ENCODE data around the gene PLCXD1.
"Not testable (repeated sequence)": the region's sequence is repeated elsewhere in the genome, so short reads cannot be mapped to it uniquely, and the experiment has no call there.

The PLCXD1 gene

GRCh38 chrX:282000-282681 lies 960 bp downstream of the PLCXD1 start:
- Histone ChIP-seq H3K27ac (ENCODE audit: low read depth, low read length, severe bottlenecking) (peak overlapping the region; percentile 89), H3K36me3 (ENCODE audit: control insufficient read depth, insufficient read depth, low read length) (peaks cover 33% of the 10 kb centered on the region), H3K4me3 (ENCODE audit: extremely low read depth, insufficient read depth, low read length, poor library complexity, severe bottlenecking) (peak overlapping the region; percentile 47)
- not testable (repeated sequence) for H3K4me1 ChIP-seq (ENCODE audit: control insufficient read depth, insufficient read depth, low read length, poor library complexity, severe bottlenecking); H3K9me3 ChIP-seq (ENCODE audit: control insufficient read depth, low read length)
- WGBS, 2 experiments (ENCODE audit: insufficient coverage in 2 of 2) = 78 to 79% methylated on average over 12 to 14 of the region's 21 CpGs

GRCh38 chrX:283115-283845 lies 2.1 kb downstream of the PLCXD1 start:
- peak overlapping the region; percentile 74 for H3K27ac ChIP-seq (ENCODE audit: low read depth, low read length, severe bottlenecking)
- no peaks in the 10 kb centered on the region for H3K9me3 ChIP-seq (ENCODE audit: control insufficient read depth, low read length)
- peaks cover 41% of the 10 kb centered on the region for H3K36me3 ChIP-seq (ENCODE audit: control insufficient read depth, insufficient read depth, low read length)
- H3K4me1 ChIP-seq (ENCODE audit: control insufficient read depth, insufficient read depth, low read length, poor library complexity, severe bottlenecking) = no peaks in the 10 kb centered on the region
- 7 to 8% methylated on average over 23 to 26 of the region's 45 CpGs for WGBS, 2 experiments (ENCODE audit: insufficient coverage in 2 of 2)
- H3K4me3 ChIP-seq (ENCODE audit: extremely low read depth, insufficient read depth, low read length, poor library complexity, severe bottlenecking) = peak overlapping the region; percentile 47

GRCh38 chrX:285076-285677 lies 4.0 kb downstream of the PLCXD1 start:
- H3K36me3 ChIP-seq (ENCODE audit: control insufficient read depth, insufficient read depth, low read length) = peaks cover 59% of the 10 kb centered on the region
- H3K27ac ChIP-seq (ENCODE audit: low read depth, low read length, severe bottlenecking) = no peak overlapping the region
- no peak overlapping the region for H3K4me3 ChIP-seq (ENCODE audit: extremely low read depth, insufficient read depth, low read length, poor library complexity, severe bottlenecking)
- 91 to 92% methylated on average over 13 of the region's 13 CpGs for WGBS, 2 experiments (ENCODE audit: insufficient coverage in 2 of 2)
- H3K9me3 ChIP-seq (ENCODE audit: control insufficient read depth, low read length) = no peaks in the 10 kb centered on the region
- no peaks in the 10 kb centered on the region for H3K4me1 ChIP-seq (ENCODE audit: control insufficient read depth, insufficient read depth, low read length, poor library complexity, severe bottlenecking)

GRCh38 chrX:287670-288069 lies 6.5 kb downstream of the PLCXD1 start:
- Histone ChIP-seq H3K9me3 (ENCODE audit: control insufficient read depth, low read length) (no peaks in the 10 kb centered on the region), H3K4me1 (ENCODE audit: control insufficient read depth, insufficient read depth, low read length, poor library complexity, severe bottlenecking) (no peaks in the 10 kb centered on the region), H3K4me3 (ENCODE audit: extremely low read depth, insufficient read depth, low read length, poor library complexity, severe bottlenecking) (no peak overlapping the region), H3K27ac (ENCODE audit: low read depth, low read length, severe bottlenecking) (no peak overlapping the region), H3K36me3 (ENCODE audit: control insufficient read depth, insufficient read depth, low read length) (peaks cover 82% of the 10 kb centered on the region)
- WGBS, 2 experiments (ENCODE audit: insufficient coverage in 2 of 2) = 90 to 100% methylated on average over 4 to 6 of the region's 7 CpGs

- Histone ChIP-seq H3K9me3 (ENCODE audit: control insufficient read depth, low read length) (no peaks in the 10 kb centered on the region), H3K36me3 (ENCODE audit: control insufficient read depth, insufficient read depth, low read length) (peaks cover 91% of the 10 kb centered on the region), H3K4me1 (ENCODE audit: control insufficient read depth, insufficient read depth, low read length, poor library complexity, severe bottlenecking) (no peaks in the 10 kb centered on the region), H3K4me3 (ENCODE audit: extremely low read depth, insufficient read depth, low read length, poor library complexity, severe bottlenecking) (no peak overlapping the region), H3K27ac (ENCODE audit: low read depth, low read length, severe bottlenecking) (no peak overlapping the region)
- WGBS, 2 experiments (ENCODE audit: insufficient coverage in 2 of 2) = 96 to 97% methylated on average over 24 to 25 of the region's 25 CpGs
Observed at GRCh38 chrX:288561-288991, 7.4 kb downstream of the PLCXD1 start.

GRCh38 chrX:290476-291166 lies 9.4 kb downstream of the PLCXD1 start:
- WGBS, 2 experiments (ENCODE audit: insufficient coverage in 2 of 2) = 94 to 96% methylated on average over 27 to 39 of the region's 42 CpGs
- H3K4me3 ChIP-seq (ENCODE audit: extremely low read depth, insufficient read depth, low read length, poor library complexity, severe bottlenecking) = no peak overlapping the region
- H3K36me3 ChIP-seq (ENCODE audit: control insufficient read depth, insufficient read depth, low read length) = peaks cover 85% of the 10 kb centered on the region
- no peaks in the 10 kb centered on the region for H3K9me3 ChIP-seq (ENCODE audit: control insufficient read depth, low read length)
- no peak overlapping the region for H3K27ac ChIP-seq (ENCODE audit: low read depth, low read length, severe bottlenecking)
- H3K4me1 ChIP-seq (ENCODE audit: control insufficient read depth, insufficient read depth, low read length, poor library complexity, severe bottlenecking) = no peaks in the 10 kb centered on the region

GRCh38 chrX:291411-291901 lies 10.3 kb downstream of the PLCXD1 start:
- H3K36me3 ChIP-seq (ENCODE audit: control insufficient read depth, insufficient read depth, low read length) = peaks cover 83% of the 10 kb centered on the region

GRCh38 chrX:292900-293897 lies 12.0 kb downstream of the PLCXD1 start:
- H3K36me3 ChIP-seq (ENCODE audit: control insufficient read depth, insufficient read depth, low read length) = peaks cover 75% of the 10 kb centered on the region
- H3K9me3 ChIP-seq (ENCODE audit: control insufficient read depth, low read length) = no peaks in the 10 kb centered on the region
- H3K4me1 ChIP-seq (ENCODE audit: control insufficient read depth, insufficient read depth, low read length, poor library complexity, severe bottlenecking) = no peaks in the 10 kb centered on the region
- WGBS, 2 experiments (ENCODE audit: insufficient coverage in 2 of 2) = 95% methylated on average over 40 to 44 of the region's 47 CpGs
- no peak overlapping the region for H3K27ac ChIP-seq (ENCODE audit: low read depth, low read length, severe bottlenecking)
- no peak overlapping the region for H3K4me3 ChIP-seq (ENCODE audit: extremely low read depth, insufficient read depth, low read length, poor library complexity, severe bottlenecking)

More at GRCh38 chrX:291411-291901, 10.3 kb downstream of the PLCXD1 start:
- Histone ChIP-seq H3K4me1 (ENCODE audit: control insufficient read depth, insufficient read depth, low read length, poor library complexity, severe bottlenecking) (no peaks in the 10 kb centered on the region), H3K9me3 (ENCODE audit: control insufficient read depth, low read length) (no peaks in the 10 kb centered on the region), H3K27ac (ENCODE audit: low read depth, low read length, severe bottlenecking) (no peak overlapping the region), H3K4me3 (ENCODE audit: extremely low read depth, insufficient read depth, low read length, poor library complexity, severe bottlenecking) (no peak overlapping the region)
- WGBS, 2 experiments (ENCODE audit: insufficient coverage in 2 of 2) = 96 to 97% methylated on average over 28 to 29 of the region's 29 CpGs

GRCh38 chrX:295136-295535 lies 14.0 kb downstream of the PLCXD1 start:
- WGBS, 2 experiments (ENCODE audit: insufficient coverage in 2 of 2) = 92 to 94% methylated on average over 16 to 21 of the region's 21 CpGs
- H3K36me3 ChIP-seq (ENCODE audit: control insufficient read depth, insufficient read depth, low read length) = peaks cover 72% of the 10 kb centered on the region
- no peaks in the 10 kb centered on the region for H3K9me3 ChIP-seq (ENCODE audit: control insufficient read depth, low read length)
- no peak overlapping the region for H3K4me3 ChIP-seq (ENCODE audit: extremely low read depth, insufficient read depth, low read length, poor library complexity, severe bottlenecking)
- no peak overlapping the region for H3K27ac ChIP-seq (ENCODE audit: low read depth, low read length, severe bottlenecking)
- no peaks in the 10 kb centered on the region for H3K4me1 ChIP-seq (ENCODE audit: control insufficient read depth, insufficient read depth, low read length, poor library complexity, severe bottlenecking)
